G401.6 (cell line): ENCODE results near the gene GPC5.
"Not testable (repeated sequence)": the region's sequence is repeated elsewhere in the genome, so short reads cannot be mapped to it uniquely, and the experiment has no call there.

ENCODE experiments used
- FAIRE-seq: peaks from 2 replicates; lab custom pipeline; 2012; peaks lifted over from hg19 to GRCh38; lab: Jason Lieb, UNC

The GPC5 gene

DNA sequence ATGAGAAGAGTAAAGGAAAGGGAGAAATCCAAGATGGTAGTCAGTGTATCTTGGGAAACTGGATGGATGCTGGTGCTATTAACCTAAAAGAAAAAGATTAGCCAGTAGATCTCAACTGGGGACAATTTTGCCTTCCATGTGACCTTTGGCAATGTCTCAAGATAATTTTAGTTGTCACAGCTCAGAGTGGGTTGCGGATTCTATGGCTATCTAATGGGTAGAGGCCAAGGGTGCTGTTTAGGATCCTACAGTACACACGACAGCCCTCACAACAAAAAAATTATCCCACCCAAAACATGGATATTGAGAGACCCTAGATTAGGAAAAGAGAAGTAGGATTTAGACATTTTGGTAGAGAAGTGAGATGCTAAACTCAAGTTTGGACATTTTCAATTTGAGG, 258.9 kb downstream of the GPC5 start:
- no peak for FAIRE-seq

DNA sequence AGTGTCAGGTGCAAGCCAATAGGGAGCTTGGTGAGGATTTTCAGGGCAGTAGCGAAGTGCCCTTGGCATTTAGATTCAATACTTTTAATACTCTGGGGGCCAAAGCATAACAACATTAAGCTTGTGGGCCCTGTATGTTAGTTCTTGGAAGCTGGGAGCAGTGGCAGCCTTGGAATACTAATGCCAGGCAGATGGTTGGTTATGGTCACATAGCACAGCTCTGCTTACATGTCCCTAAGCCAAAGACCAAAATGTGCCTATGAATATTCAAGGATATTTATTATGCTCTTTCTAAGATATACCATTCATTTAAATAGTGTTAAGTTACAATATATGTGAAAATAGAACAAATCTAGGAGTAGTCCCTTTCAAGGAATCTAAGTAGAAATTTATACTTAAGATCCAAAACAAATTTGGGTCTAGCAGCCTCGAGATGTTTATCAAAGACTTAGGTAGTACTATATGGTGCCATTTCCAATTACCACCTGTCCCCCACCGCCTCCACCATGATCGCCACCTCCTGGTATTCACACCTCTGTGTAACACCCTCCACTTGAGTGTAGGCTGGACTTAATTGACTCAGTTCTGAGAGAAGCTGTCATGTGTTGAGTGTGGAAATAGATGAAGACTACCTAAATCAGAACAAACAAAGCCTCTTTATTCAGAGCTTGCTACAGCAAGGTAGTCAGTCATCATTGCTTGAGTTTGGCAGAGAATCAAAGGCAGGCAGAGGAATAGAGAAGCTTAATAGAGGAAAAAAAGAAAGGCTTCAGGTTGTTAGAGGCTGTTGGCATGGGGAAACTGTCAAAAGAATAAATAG, 261.0 kb downstream of the GPC5 start:
- no peak for FAIRE-seq

DNA sequence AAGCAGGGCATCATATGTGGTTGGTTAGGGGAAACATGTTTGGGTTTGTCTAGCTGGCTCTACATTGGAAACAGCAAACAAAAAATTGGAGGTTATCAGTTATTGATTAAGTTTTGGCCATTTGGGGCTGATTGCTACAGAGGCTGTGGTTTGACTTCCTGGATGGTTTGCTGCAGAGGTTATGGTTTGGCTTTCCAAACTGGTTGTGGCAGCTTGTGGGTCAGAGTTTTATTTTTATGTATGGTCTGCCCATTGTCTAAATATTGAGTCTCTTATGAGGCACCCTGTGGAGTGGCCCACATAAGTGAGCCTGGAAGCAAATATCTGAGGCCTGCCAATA, 261.6 kb downstream of the GPC5 start:
- no peak for FAIRE-seq

DNA sequence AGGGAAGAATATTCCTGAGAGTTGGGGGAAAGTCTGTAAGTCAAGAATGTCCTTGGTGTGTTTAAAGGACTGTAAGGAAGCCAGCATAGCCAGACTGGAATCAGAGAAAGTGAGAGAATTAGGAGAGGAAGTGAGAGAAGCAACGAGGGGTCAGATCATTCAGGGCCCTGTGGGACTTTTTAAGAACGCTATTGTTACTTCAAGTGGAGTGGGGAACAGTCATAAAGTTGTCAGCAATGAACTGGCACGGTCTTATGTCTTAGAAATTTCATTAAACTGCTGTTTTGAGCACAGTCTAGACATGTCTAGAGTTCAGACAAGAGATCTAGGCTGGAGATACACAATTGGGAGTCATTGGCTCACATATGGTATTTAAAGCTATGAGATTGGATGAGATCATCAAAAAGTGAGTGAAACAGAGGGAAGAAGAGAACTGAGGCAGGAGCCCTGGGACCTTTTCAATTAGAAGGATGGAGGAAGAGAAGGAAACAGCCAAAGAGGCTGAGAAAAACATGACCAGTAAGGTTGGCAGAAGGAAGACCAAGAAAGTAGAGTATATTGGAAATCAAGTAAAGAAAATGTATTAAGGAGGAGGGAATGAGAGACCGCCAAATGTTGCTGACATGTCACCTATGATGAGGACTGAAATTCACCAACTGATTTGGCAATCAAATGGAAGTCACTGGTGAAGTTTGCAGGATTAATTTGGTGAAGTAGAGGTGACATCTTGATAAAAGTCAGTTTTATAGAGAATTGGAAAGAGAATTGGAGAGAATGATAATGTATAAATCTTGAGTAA, 263.5 kb downstream of the GPC5 start:
- FAIRE-seq: no peak

DNA sequence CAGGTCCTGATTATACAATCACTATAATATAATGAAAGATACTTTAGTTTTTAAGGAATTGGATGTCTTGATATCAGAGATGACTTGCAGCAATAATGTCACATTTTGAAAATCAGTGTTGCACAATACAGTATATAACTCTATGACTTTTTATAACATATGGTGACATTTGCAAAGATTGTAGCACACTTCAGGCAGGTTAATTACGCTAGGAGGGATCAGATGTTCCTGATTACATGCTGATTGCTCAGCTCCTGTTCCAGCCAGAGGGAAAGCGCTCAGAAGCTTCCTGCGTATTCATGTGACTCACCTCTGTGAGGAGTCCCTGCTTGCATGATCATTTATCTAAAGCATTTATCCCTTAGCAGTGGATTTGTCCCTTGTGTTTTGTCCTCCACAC, 265.6 kb downstream of the GPC5 start:
- no peak for FAIRE-seq

DNA sequence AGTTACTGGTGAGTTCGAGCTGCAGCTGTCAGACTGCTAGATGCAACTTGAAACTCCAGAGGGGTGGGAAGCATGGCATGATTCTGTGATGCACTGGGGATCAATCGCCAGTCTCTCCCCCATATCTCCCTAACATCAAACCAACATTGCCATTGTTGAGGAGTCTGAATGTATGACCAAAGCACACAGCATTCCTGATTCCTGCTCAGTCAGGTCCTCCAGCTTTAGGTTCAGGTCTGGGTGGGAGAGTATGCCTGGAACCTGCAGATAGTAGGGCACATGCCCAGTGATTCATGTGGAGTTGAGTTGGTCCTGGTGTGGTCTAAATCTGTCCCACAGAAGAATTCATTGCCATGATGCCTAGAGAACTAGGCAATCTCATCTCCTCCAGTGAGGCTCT, 269.1 kb downstream of the GPC5 start:
- no peak for FAIRE-seq

DNA sequence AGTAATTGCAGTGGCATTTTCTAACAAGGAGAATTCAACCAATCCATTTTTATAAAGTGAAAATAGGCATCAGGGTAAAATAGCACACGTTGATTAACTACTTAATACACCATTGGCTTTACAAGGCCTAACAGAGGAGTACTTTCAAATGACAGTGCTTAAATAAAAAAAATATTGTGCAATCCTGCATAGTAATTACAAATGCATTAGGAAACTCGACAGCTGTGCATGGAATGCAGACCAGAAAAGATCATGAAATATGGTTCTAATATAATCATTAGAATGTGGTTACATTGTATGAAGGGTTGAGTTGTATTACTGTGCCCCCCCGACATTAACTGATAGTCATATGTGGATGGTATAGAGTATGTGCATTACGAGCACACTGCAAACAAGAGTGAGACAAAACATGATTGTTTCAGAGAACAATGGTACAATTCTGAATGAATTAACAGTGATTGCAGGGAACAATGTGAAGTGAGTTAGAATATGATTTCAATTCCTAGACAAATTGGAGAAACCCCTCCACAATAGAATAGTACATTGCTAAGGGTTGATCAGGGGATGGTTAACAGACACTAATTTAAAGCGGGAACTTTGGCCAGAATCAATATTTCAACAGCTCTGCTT, 270.6 kb downstream of the GPC5 start:
- FAIRE-seq: no peak

DNA sequence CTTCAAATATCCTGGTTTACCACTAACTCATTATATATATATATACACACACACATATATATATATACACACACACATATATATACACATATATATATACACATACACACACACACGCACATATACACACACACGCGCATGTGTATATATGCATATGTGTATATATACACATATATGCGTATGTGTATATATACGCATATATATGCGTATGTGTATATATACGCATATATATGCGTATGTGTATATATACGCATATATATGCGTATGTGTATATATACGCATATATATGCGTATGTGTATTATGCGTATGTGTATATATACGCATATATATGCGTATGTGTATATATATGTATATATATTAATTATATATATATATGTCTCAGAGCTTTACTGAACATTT, 275.9 kb downstream of the GPC5 start:
- FAIRE-seq: not testable (repeated sequence)

DNA sequence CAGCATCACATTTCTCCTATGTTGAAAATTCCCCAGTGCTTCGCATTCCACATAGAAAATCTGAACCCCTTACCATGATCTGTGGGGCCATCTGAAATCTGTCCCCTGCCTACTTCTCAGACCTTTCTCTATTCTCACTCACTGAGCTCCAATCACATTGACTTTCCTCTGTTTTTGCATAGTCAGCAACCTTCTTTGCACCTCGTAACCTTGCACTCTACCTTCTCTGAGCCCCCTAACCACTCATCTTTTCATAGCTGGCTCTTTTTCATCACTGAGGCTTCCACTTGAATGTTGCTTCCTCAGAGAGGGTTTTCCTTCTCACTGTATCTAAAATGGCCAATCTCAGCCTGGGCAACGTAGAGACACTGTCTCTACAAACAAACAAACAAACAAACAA, 286.3 kb downstream of the GPC5 start:
- FAIRE-seq: no peak

DNA sequence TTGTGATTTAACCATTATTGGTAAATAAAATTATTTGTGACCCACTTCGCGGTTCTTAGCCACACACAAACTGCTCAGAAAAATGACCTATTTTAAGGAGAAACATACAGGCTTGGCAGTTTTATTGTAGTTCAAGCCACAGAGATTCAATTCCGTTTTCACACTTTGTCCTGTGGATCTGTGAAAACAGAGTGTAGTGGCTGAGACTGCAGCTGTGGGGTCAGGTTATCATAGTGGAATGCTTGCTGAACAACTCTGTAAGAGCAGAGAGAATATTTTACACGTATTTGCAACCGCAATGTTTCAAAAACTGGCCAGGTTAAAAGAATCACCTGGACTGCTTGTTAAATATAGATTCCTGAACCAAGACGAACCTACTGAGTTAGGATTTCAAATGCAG, 292.5 kb downstream of the GPC5 start:
- FAIRE-seq: no peak

DNA sequence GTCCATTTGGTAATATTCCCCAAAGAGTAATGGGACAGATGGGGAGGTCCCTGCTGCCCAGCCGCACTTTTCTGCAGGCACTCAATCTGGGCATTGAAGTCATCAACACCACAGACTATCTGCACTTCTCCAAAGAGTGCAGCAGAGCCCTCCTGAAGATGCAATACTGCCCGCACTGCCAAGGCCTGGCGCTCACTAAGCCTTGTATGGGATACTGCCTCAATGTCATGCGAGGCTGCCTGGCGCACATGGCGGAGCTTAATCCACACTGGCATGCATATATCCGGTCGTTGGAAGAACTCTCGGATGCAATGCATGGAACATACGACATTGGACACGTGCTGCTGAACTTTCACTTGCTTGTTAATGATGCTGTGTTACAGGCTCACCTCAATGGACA, 295.0 kb downstream of the GPC5 start:
- FAIRE-seq: no peak

DNA sequence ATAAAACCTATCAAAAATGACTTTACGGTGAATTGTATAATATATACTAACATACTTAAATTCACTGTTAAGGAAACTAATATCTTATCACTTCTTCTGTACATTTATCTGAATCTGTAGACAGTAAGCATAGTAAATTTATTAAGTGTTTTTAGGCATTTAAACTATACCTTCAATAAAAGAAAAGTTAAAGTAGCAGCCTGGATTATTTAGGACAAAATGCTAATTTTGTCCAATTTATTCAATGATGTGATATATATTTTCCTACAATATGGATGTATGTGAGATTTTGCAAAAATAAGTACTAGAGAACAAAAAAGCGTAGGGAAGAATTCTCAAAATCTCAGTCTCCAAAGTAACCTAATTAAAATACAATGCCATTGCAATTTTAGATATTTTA, 299.9 kb downstream of the GPC5 start:
- FAIRE-seq: no peak

DNA sequence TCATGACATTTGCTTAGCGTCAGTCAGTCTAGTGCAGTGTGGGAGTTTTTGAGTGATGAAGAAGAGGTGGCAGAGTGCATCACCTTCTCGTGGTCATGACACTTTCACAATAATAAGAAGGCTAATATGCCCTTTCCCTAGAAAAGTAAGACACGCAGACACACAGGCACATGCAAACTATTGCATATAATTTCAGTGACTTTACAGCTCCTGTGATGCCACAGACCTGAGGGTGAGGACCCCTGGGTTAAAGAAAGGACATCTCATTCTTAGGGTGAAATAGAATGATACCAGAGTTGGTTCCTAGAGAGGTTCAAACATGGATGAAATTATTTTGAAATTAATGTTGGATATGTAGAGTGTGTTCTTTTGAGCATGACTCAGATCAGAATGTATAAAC, 300.3 kb downstream of the GPC5 start:
- no peak for FAIRE-seq

DNA sequence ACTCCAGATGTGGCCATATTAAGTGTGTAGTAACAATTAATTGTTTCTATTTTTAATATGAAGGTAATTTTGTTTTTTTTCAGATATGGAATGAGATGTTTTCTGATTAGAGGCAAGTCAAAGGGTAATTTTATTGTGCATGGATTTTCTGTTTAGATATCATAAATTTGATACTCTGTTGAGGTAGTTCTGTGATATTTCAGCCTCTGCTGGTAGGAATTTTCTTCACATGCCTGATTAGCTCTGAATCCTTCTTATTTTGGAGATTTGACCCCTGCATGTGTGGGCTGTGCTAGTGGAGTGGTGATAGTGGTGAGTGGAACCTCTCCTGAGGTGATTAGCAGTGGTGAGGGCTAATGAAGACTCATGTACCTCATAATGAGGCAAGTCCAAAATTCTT, 301.4 kb downstream of the GPC5 start:
- no peak for FAIRE-seq

DNA sequence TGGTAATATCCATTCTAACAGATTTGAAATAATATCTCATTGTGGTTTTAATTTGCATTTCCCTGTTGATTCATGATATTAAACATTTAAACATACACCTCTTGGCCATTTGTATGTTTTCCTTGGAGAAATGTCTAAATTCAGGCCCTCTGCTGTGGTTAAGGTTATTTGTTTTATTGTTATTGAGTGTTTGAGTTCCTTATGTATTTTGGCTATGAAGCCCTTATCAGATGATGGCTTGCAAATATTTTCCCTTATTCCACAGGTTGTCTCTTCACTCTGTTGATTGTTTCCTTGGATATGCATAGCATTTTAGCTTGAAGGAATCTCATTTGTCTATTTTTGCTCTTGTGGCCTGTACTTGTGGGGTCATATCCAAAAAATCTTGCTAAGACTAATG, 303.6 kb downstream of the GPC5 start:
- FAIRE-seq: no peak

DNA sequence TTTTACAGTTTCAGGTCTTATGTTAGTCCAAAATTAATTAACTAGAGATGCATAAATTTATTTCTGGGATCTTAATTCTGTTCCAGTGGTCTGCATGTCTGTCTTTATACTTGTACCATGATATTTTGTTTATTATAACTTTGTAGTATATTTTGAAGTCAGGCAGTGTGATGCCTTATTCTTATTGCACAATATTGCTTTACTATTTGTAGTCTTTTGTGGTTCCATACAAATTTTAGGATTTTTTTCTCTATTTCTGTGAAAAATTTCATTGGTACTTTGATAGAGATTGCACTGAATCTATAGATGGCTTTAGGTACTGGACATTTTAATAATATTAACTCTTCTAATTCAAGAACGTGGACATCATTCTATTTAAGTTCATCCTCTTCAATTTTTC, 304.0 kb downstream of the GPC5 start:
- no peak for FAIRE-seq

DNA sequence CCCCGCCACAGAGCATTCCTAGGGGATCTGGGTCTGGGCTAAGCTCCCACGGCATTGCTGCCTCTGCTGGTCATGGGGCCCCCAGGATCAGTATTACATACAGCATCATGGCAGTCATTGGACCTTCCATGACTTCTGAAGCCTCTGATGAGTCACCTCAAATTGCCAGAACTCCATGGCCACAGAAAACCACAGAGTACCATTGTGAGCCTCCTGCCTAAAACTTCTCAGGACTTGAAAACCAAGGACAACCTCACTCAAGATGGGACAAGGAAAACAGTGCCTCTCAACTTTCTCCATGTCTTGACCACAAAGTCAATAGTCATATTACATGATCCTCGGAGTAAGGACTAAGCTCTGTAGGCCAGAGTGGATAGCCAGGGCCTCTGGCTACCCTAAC, 306.0 kb downstream of the GPC5 start:
- no peak for FAIRE-seq

DNA sequence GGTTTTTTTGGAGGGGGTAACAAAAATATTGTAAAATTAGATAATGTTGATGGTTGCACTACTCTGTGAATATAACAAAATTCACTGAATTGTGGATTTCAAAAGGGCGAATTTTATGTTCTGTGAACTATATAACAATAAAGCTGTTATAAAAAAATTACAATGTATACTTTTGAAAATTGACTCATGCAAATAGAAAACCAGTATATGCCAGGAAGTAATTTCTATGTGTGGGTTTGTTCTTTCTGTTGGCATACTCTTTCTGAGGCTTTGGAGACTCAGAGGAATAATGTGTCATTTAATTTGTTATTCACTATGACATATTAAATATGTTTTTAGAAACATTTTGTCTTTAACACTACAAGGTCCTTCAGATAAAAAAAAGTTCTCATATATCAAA, 310.1 kb downstream of the GPC5 start:
- no peak for FAIRE-seq

DNA sequence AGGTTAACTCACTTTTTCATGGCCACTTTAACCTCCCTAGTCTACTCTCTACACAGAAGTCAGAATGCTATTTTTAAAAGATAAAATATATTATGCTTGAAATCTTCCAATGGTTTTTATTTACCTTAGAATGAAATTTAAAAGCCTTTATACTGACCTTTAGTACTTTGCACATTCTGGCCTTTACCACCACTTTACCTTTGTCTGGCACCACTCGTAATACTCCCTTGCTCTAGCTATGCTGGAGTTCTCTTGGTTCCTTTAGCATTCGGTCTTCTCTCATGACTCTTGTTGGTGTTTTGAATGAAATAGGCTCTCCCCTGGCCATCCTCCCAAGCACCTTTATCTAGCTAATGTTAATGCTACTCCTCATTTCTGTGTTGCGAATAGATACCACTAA, 310.8 kb downstream of the GPC5 start:
- no peak for FAIRE-seq

DNA sequence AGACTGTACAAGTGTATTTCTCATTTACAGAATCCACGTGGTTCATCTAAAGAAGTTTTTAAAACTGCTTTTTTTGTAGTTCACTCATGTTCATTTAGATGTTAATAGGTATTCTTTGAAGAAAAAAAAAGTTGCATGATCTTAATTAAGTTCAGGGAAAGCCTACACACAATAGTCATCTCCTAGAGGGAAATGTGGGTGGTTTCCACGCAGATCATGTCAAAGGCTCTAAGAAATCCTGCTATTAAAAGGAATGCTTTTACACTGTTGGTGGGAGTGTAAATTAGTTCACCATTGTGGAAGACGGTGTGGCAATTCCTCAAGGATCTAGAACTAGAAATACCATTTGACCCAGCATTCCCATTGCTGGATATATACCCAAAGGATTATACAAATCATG, 312.3 kb downstream of the GPC5 start:
- FAIRE-seq: no peak

DNA sequence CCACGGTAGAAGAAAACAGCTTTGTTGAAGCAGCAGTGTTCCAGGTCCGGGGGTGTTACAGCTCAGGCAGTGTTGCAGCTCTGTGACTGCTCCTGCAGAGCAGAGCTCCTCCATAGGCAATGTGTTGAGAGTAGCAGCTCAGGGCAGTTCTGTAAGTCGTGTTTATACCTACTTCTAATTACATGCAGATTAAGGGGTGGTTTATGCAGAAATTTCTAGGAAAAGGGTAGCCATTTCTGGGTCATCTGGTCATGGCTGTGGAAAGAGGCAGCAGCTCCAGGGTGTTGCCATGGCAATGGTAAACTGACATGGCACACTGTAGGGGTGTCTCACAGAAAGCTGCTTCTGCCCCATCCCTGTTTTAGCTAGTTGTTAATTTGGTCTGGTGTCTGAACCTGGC, 316.4 kb downstream of the GPC5 start:
- FAIRE-seq: no peak

DNA sequence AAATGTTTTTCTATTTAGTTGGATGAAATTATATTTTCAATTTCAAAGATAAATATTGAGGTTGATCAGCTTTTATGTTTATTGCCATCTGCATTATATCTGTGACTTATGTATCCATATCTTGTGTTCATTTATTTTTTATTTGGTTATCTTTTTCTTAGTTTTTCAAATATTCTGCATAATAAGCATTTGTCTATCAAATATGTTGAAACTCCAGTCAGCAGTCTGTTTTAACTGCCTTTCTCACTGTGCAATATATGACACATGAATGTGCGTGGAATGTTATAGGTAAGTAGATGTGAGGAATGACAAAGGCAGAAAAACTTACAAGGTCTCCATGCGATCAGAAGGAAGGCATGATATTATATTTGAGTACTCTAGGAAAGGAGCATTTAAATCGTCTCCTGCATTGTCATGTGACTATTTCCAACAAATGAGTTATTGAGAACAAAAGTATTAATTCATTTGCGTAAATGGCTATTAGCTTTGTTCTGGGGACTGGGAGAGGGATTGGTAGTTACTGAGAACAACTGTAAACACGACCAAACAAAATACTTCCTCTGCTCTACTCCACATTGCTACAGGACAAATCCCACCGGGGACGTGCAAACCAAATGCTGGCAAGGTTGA, 318.1 kb downstream of the GPC5 start:
- no peak for FAIRE-seq

DNA sequence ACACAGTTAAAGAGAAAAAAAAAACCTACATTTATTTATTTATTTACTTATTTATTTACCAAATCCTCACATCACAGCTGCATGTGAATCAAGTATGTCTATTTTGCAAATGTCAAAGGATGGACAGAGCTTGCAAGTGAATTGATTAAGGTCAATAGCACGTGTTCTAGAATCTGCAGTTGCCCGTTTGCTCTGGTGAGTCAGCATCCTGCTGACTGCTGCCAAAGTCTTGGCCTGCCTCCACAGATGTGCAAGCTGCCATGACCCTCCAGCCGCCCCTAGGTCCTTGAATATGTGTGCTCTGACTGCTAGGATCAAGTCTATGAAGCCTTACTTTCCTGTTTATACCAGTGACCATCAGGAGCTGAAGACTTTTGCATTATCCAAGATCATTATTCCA, 320.6 kb downstream of the GPC5 start:
- no peak for FAIRE-seq
